Measurements from ENCODE around the gene STX18.

STX18 gene

DNA sequence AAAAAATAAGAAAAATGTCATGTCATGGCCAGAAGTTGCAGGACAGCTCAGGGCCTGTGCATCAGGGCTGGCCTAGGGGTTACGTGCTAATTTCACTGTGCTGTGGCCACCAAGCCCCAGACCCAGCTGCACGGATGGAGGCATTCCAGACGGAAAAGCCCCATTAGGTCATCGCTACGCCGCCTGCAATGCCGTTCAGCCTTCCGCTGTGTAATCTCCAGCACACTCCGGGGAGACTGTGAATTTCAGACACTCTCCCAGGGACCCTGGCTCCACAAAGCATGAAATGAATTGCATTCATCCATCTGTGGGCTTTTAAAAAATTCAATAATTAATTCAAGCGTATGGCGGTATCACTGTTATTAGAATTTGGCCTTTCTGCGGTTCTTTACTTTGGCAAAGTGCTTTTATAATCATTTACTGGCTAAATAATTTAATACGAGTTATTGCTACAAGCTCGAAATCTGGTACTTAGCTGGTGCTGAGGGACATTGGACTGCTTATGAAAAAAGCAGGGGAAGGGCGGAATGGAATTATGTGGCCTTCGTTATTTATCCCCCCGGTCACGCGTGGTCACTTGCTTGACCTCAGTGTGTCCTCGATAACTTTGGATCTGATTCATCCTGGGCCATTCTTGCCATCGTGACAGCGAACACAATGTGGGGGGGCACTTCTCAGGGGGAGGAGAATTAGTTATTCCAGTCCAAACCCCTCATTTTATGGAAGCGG is 164.0 kb downstream of the STX18 start:
- TF ChIP-seq, protein P1, sequence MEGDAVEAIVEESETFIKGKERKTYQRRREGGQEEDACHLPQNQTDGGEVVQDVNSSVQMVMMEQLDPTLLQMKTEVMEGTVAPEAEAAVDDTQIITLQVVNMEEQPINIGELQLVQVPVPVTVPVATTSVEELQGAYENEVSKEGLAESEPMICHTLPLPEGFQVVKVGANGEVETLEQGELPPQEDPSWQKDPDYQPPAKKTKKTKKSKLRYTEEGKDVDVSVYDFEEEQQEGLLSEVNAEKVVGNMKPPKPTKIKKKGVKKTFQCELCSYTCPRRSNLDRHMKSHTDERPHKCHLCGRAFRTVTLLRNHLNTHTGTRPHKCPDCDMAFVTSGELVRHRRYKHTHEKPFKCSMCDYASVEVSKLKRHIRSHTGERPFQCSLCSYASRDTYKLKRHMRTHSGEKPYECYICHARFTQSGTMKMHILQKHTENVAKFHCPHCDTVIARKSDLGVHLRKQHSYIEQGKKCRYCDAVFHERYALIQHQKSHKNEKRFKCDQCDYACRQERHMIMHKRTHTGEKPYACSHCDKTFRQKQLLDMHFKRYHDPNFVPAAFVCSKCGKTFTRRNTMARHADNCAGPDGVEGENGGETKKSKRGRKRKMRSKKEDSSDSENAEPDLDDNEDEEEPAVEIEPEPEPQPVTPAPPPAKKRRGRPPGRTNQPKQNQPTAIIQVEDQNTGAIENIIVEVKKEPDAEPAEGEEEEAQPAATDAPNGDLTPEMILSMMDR (conservative IDR thresholded peaks at IDR 0.05; ENCODE audit: control insufficient read depth, insufficient read depth, low read depth, low read length): no peak
- DNase-seq (ENCODE audit: low read depth): no peak

GRCh38 chr4:4377191-4377590 is 164.7 kb downstream of the STX18 start:
- TF ChIP-seq, protein P1 (conservative IDR thresholded peaks at IDR 0.05; ENCODE audit: control insufficient read depth, insufficient read depth, low read depth, low read length): no peak
- no peak for DNase-seq (ENCODE audit: low read depth)
- H3K4me3 ChIP-seq (ENCODE audit: control insufficient read depth, low read depth, low read length): no peak overlapping the region

More for the DNA sequence above, 164.0 kb downstream of the STX18 start:
- no peak overlapping the region for H3K4me3 ChIP-seq (ENCODE audit: control insufficient read depth, low read depth, low read length)

DNA sequence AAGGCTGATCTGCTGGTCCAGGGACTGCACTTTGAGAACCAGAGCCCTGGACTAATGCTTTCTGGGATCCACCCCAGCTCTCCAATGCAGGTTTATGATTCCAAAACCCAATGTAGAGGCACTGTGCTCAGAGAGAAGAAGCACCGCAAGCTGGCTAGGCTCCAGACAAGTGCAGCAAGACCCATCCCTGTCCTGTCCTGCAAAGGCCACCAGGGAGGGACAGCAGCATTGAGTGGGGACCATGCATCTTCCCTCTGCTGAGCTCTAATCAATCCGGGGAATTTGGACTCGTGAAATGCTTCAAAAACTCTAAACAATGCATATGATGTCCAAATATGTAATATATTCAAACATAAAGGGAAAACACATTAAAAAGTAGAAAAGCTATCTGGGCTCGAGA is 165.8 kb downstream of the STX18 start:
- DNase-seq (ENCODE audit: low read depth): no peak
- no peak overlapping the region for H3K4me3 ChIP-seq (ENCODE audit: control insufficient read depth, low read depth, low read length)

GRCh38 chr4:4374388-4375098 is 167.3 kb downstream of the STX18 start:
- no peak for DNase-seq (ENCODE audit: low read depth)
- TF ChIP-seq, protein P1 (conservative IDR thresholded peaks at IDR 0.05; ENCODE audit: control insufficient read depth, insufficient read depth, low read depth, low read length): no peak
- H3K4me3 ChIP-seq (ENCODE audit: control insufficient read depth, low read depth, low read length): no peak overlapping the region

More for the DNA sequence above, 165.8 kb downstream of the STX18 start:
- TF ChIP-seq, protein P1 (conservative IDR thresholded peaks at IDR 0.05; ENCODE audit: control insufficient read depth, insufficient read depth, low read depth, low read length): no peak
